OCI-LY7 (cell line): ENCODE measurements around the gene PPM1J. TPM values are rescaled to one million over a fixed set of nuclear protein-coding genes. Genes with fewer than 3 reads are reported as not detected.

ENCODE experiments used
- BruUV-seq: library from RNA; stranded (reverse); fragments of 400-500 nt; replicated peaks from 2 replicates; lab custom pipeline; 2021; lab: Mats Ljungman, UMichigan
- CTCF ChIA-PET: fragments of 300-600 bp; sonication (Branson Sonifier 250); formaldehyde crosslinking; loops from one replicate; lab custom pipeline; 2022; ENCODE audit warnings: antibody characterized with exemption; ENCODE audit not compliant: unreplicated experiment; lab: Charles Lee
- POLR2A ChIA-PET: fragments of 300-600 bp; sonication (Branson Sonifier 250); formaldehyde crosslinking; loops from one replicate; lab custom pipeline; 2022; ENCODE audit warnings: antibody characterized with exemption; lab: Charles Lee
- DNase-seq: peaks from one replicate; pipeline ENCODE4 v3.0.0-alpha.2; 2015; ENCODE audit warnings: low spot score
- H2AFZ ChIP-seq: fragments of 200-600 bp; sonication (generic), shearing (Covaris generic); 2 replicates; pipeline ENCODE4 v1.6.1; 2014; ENCODE audit warnings: mild to moderate bottlenecking, antibody characterized with exemption, low read length, moderate library complexity
- H3K27ac ChIP-seq: fragments of 200-600 bp; sonication (generic); 2 replicates; pipeline ENCODE4 v1.5.1; 2014; ENCODE audit warnings: mixed run types, low read depth, mild to moderate bottlenecking, moderate library complexity, low read length, inconsistent platforms; ENCODE audit not compliant: poor library complexity, severe bottlenecking
- H3K36me3 ChIP-seq: fragments of 200-600 bp; sonication (generic); 2 replicates; pipeline ENCODE4 v1.6.1; 2014; ENCODE audit warnings: mild to moderate bottlenecking, antibody characterized with exemption, low read length, moderate library complexity, mixed read lengths; ENCODE audit not compliant: insufficient read depth
- H3K4me1 ChIP-seq: fragments of 200-600 bp; sonication (generic); 2 replicates; pipeline ENCODE4 v1.5.1; 2014; ENCODE audit warnings: mild to moderate bottlenecking, low read length; ENCODE audit not compliant: insufficient read depth, poor library complexity, severe bottlenecking
- H3K4me2 ChIP-seq: fragments of 200-600 bp; sonication (generic); 2 replicates; pipeline ENCODE4 v1.6.1; 2014; ENCODE audit warnings: mild to moderate bottlenecking, low read length
- H3K4me3 ChIP-seq: fragments of 200-600 bp; sonication (generic); 2 replicates; pipeline ENCODE4 v1.5.1; 2014; ENCODE audit warnings: mild to moderate bottlenecking, low read depth, low read length; ENCODE audit not compliant: poor library complexity, severe bottlenecking
- H3K79me2 ChIP-seq: fragments of 200-600 bp; sonication (generic); 2 replicates; pipeline ENCODE4 v1.6.1; 2016; ENCODE audit warnings: low read depth, mild to moderate bottlenecking, low read length, moderate library complexity, mixed read lengths; ENCODE audit not compliant: insufficient read depth
- H3K9me2 ChIP-seq: fragments of 200-600 bp; sonication (generic); 2 replicates; pipeline ENCODE4 v1.6.1; 2016; ENCODE audit warnings: mild to moderate bottlenecking, low read length, mixed read lengths; ENCODE audit not compliant: insufficient read depth
- H3K9me3 ChIP-seq: fragments of 200-600 bp; sonication (generic); 2 replicates; pipeline ENCODE4 v1.6.1; 2014; ENCODE audit warnings: mild to moderate bottlenecking, mixed run types, low read length, mixed read lengths
- H4K20me1 ChIP-seq: fragments of 200-600 bp; sonication (generic); 2 replicates; pipeline ENCODE4 v1.6.1; 2014; ENCODE audit warnings: mild to moderate bottlenecking, antibody characterized with exemption, low read length, moderate library complexity, mixed read lengths; ENCODE audit not compliant: insufficient read depth
- CTCF ChIP-seq: fragments of 200-600 bp; sonication (generic); conservative IDR thresholded peaks from 2 replicates; pipeline ENCODE4 v1.5.1; 2014; ENCODE audit warnings: mild to moderate bottlenecking, antibody characterized with exemption, low read length, moderate library complexity, mixed read lengths
- EZH2phosphoT487 ChIP-seq: fragments of 200-600 bp; sonication (generic); IDR thresholded peaks from 2 replicates; pipeline ENCODE4 v1.6.1; 2018; ENCODE audit warnings: low read depth, borderline replicate concordance, mild to moderate bottlenecking, mixed run types, antibody characterized with exemption, low read length, moderate library complexity, mixed read lengths
- intact Hi-C: fragments of 100-400 bp; cut with micrococcal nuclease; formaldehyde crosslinking; loops from one replicate; pipeline ENCODE4 v1.10.0; 2022; ENCODE audit not compliant: unreplicated experiment
- total RNA-seq, 2 experiments: library from RNA; depleted of rRNA in 1 of 2; stranded (reverse); fragments of >200 nt in 1 of 2; shearing (Covaris generic) in 1 of 2; gene quantifications; 2 replicates each; pipeline ENCODE4 v1.2.3, GENCODE V29; 2014 to 2022

PPM1J gene
- total RNA-seq, 2 experiments from 2014 or later = 1.5 to 4.2 TPM

- H4K20me1 ChIP-seq = no peaks in the 10 kb centered on the region
- ChIA-PET CTCF (no interaction called here), POLR2A (interaction anchor here (0.9 to 1.2 kb wide), 2 partner anchors 10 to 15 kb away, joined by 3 to 4 read pairs; partner anchors contain the start of gene PPM1J)
- H3K4me3 ChIP-seq = no peak overlapping the region
- no peaks in the 10 kb centered on the region for H3K36me3 ChIP-seq
- H3K4me2 ChIP-seq = peak overlapping the region; percentile 75; the same call in 1 of the 2 replicates
- TF ChIP-seq CTCF = no peak
- TF ChIP-seq EZH2phosphoT487 = no peak
- BruUV-seq = no TSS peak
- H3K9me2 ChIP-seq = no peaks in the 10 kb centered on the region
- intact Hi-C loops = loop anchor here (2.0 kb wide), 1 partner anchor 25 kb away; the partner anchor contains the start of gene MOV10
- no peak for DNase-seq
- peaks cover 45% of the 10 kb centered on the region for H3K4me1 ChIP-seq
- peak overlapping the region; percentile 54 for H3K27ac ChIP-seq
- no peak overlapping the region for H2AFZ ChIP-seq
- H3K79me2 ChIP-seq = no peaks in the 10 kb centered on the region
- H3K9me3 ChIP-seq = no peaks in the 10 kb centered on the region
Observed at GRCh38 chr1:112699425-112700144, 15.5 kb downstream of the PPM1J start.

GRCh38 chr1:112698366-112699310 lies 16.5 kb downstream of the PPM1J start:
- no peak for DNase-seq
- TF ChIP-seq CTCF = no peak
- no peak for TF ChIP-seq EZH2phosphoT487
- ChIA-PET POLR2A (interaction anchor here (0.7 to 1.1 kb wide), 2 partner anchors 77 to 81 kb away, joined by 3 to 5 read pairs; no protein-coding TSS in a partner anchor), CTCF (no interaction called here)
- Histone ChIP-seq H2AFZ (no peak overlapping the region), H3K27ac (no peak overlapping the region), H3K9me3 (no peaks in the 10 kb centered on the region), H3K4me3 (no peak overlapping the region), H4K20me1 (no peaks in the 10 kb centered on the region), H3K79me2 (no peaks in the 10 kb centered on the region), H3K4me1 (peaks cover 38% of the 10 kb centered on the region), H3K36me3 (no peaks in the 10 kb centered on the region), H3K4me2 (no peak overlapping the region), H3K9me2 (no peaks in the 10 kb centered on the region)
- intact Hi-C loops = no loop called here
- no TSS peak for BruUV-seq
